Breast epithelium (tissue), 4 donors: ENCODE data around the gene TMEM150B. TPM values are rescaled to one million over a fixed set of nuclear protein-coding genes. Genes with fewer than 3 reads are reported as not detected.

ENCODE experiments used
- DNase-seq, 2 donors: peaks; one replicate each; pipeline ENCODE4 v3.0.0-alpha.2; 2019; ENCODE audit warnings: low spot score in 2 of 2
- H3K27ac ChIP-seq, 2 donors: fragments of 200-600 bp; sonication (generic) in 1 of 2; one replicate each; pipeline ENCODE4 v1.5.1; 2016 to 2019; ENCODE audit warnings: mild to moderate bottlenecking in 1 of 2
- H3K27me3 ChIP-seq, 2 donors: fragments of 200-600 bp; sonication (generic) in 1 of 2; one replicate each; pipeline versions ENCODE4 v1.5.1 to v1.6.0; 2017 to 2019; ENCODE audit warnings: control low read depth in 1 of 2, mild to moderate bottlenecking in 1 of 2
- H3K36me3 ChIP-seq: fragments of 200-600 bp; one replicate; pipeline ENCODE4 v1.5.1; 2019
- H3K4me1 ChIP-seq, 2 donors: fragments of 200-600 bp; sonication (generic); one replicate each; pipeline ENCODE4 v1.5.1; 2016 to 2019; ENCODE audit warnings: control low read depth in 1 of 2
- H3K4me3 ChIP-seq, 3 donors: fragments of 200-600 bp; sonication (generic); 1 replicate in 2 of 3; 2 replicates in 1 of 3; pipeline ENCODE4 v1.5.1; 2016 to 2019; ENCODE audit warnings: mild to moderate bottlenecking in 3 of 3, moderate library complexity in 2 of 3
- H3K9me3 ChIP-seq, 2 donors: fragments of 200-600 bp; sonication (generic) in 1 of 2; one replicate each; pipeline ENCODE4 v1.5.1; 2016 to 2019; ENCODE audit warnings: control low read depth in 1 of 2
- CTCF ChIP-seq, 3 donors: fragments of 450-650 bp; IDR thresholded peaks; one replicate each; pipeline ENCODE4 v1.5.1; 2016 to 2017; ENCODE audit warnings: antibody characterized with exemption in 3 of 3, mild to moderate bottlenecking in 3 of 3, moderate library complexity in 3 of 3
- POLR2A ChIP-seq: fragments of 450-650 bp; IDR thresholded peaks from one replicate; pipeline ENCODE4 v1.6.1; 2016; ENCODE audit warnings: antibody characterized with exemption, mild to moderate bottlenecking, moderate library complexity
- POLR2AphosphoS5 ChIP-seq, 3 donors: sonication (generic); formaldehyde crosslinking; IDR thresholded peaks; one replicate each; pipeline ENCODE4 v1.6.1; 2017; ENCODE audit warnings: antibody characterized with exemption in 3 of 3
- intact Hi-C: fragments of 100-400 bp; cut with DNase I; formaldehyde crosslinking; loops from one replicate; pipeline ENCODE4 v1.15.1; 2023; ENCODE audit warnings: low total_unique reads
- total RNA-seq, 3 donors: library from RNA; depleted of rRNA; stranded (reverse); fragments of >200 nt; gene quantifications; one replicate each; pipeline ENCODE4 v1.1.0, GENCODE V29; 2016

Gene TMEM150B
- total RNA-seq, 3 donors from 2014 or later: 1.6 to 11.8 (median 3.1) TPM

- Histone ChIP-seq H3K27ac (no peak overlapping the region), H3K4me1 (no peaks in the 10 kb centered on the region), H3K36me3 (no peaks in the 10 kb centered on the region), H3K27me3 (no peaks in the 10 kb centered on the region), H3K9me3 (no peaks in the 10 kb centered on the region), H3K4me3 (no peak overlapping the region)
- intact Hi-C loops: no loop called here
- DNase-seq: no peak
- TF ChIP-seq POLR2AphosphoS5 (IDR thresholded peaks at IDR 0.05) (no peak), CTCF (IDR thresholded peaks at IDR 0.05) (no peak), POLR2A (no peak)
Observed at GRCh38 chr19:55304980-55305379, 20.2 kb downstream of the TMEM150B start.

GRCh38 chr19:55304279-55304978 is 20.7 kb downstream of the TMEM150B start:
- Histone ChIP-seq H3K27me3 (no peaks in the 10 kb centered on the region), H3K4me1 (no peaks in the 10 kb centered on the region), H3K27ac (no peak overlapping the region), H3K36me3 (no peaks in the 10 kb centered on the region), H3K9me3 (no peaks in the 10 kb centered on the region), H3K4me3 (no peak overlapping the region)
- intact Hi-C loops: no loop called here
- TF ChIP-seq POLR2AphosphoS5 (IDR thresholded peaks at IDR 0.05): no peak
- TF ChIP-seq POLR2A: no peak
- no peak for TF ChIP-seq CTCF (IDR thresholded peaks at IDR 0.05)
- DNase-seq: no peak

- Histone ChIP-seq H3K27ac (no peak overlapping the region), H3K4me3 (no peak overlapping the region), H3K9me3 (no peaks in the 10 kb centered on the region), H3K4me1 (no peaks in the 10 kb centered on the region), H3K27me3 (no peaks in the 10 kb centered on the region), H3K36me3 (no peaks in the 10 kb centered on the region)
- DNase-seq: no peak
- intact Hi-C loops: no loop called here
- TF ChIP-seq CTCF (IDR thresholded peaks at IDR 0.05) (no peak), POLR2AphosphoS5 (IDR thresholded peaks at IDR 0.05) (no peak), POLR2A (no peak)
Observed at GRCh38 chr19:55303477-55303876, 21.7 kb downstream of the TMEM150B start.

GRCh38 chr19:55302318-55302703 is 22.8 kb downstream of the TMEM150B start:
- no peak for TF ChIP-seq POLR2AphosphoS5 (IDR thresholded peaks at IDR 0.05)
- TF ChIP-seq CTCF (IDR thresholded peaks at IDR 0.05): no peak
- TF ChIP-seq POLR2A: no peak
- intact Hi-C loops: no loop called here
- H3K9me3 ChIP-seq: no peaks in the 10 kb centered on the region
- no peaks in the 10 kb centered on the region for H3K36me3 ChIP-seq
- no peaks in the 10 kb centered on the region for H3K27me3 ChIP-seq
- DNase-seq: no peak
- no peak overlapping the region for H3K27ac ChIP-seq
- H3K4me3 ChIP-seq: peak overlapping the region in 2 of 3 donors; percentile 44 to 62
- H3K4me1 ChIP-seq: no peaks in the 10 kb centered on the region

- intact Hi-C loops: no loop called here
- Histone ChIP-seq H3K9me3 (no peaks in the 10 kb centered on the region), H3K4me1 (no peaks in the 10 kb centered on the region), H3K36me3 (no peaks in the 10 kb centered on the region), H3K27ac (no peak overlapping the region), H3K4me3 (peak overlapping the region; percentile 19 to 62 (median 44)), H3K27me3 (no peaks in the 10 kb centered on the region)
- DNase-seq: peak; percentile 62 to 82
- TF ChIP-seq CTCF (IDR thresholded peaks at IDR 0.05) (peak; percentile 90 to 95 (median 91)), POLR2A (no peak), POLR2AphosphoS5 (IDR thresholded peaks at IDR 0.05) (peak in 2 of 3 donors; percentile 31)
Observed at GRCh38 chr19:55301459-55302317, 23.5 kb downstream of the TMEM150B start.
